ENCODE data around the gene GPRC5C. TPM values are rescaled to one million over a fixed set of nuclear protein-coding genes. Genes with fewer than 3 reads are reported as not detected.
A peak's percentile ranks its signal among the peaks of the same experiment; 100 is the strongest.
"Not testable (repeated sequence)": the region's sequence is repeated elsewhere in the genome, so short reads cannot be mapped to it uniquely, and the experiment has no call there.

The GPRC5C gene
- polyA plus RNA-seq, 2 of the 4 experiments (the other 2 are of a cell fraction): 36.5 to 49.2 TPM

DNA sequence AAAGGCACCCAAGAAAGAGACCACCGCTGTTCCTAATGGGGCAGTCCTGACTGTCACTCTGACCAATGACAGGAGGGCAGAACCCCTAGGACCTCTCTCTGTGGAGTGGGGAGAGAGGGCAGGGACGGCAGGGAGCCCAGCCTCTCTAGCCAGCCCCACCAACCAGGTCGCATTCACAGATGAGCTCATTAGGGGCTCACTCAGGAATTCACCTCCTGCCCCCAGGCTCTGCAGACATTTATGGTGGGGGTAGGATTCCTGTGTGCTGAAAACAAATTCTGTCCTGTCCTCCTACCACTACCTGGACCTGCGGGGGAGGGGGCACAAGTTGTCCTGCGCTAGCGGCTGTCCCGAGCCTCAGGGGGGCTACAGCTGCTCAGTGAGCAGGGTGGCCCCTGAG, 27.7 kb upstream of the GPRC5C start:
- Histone ChIP-seq H3K4me2 (no peak overlapping the region), H3K9me3 (no peaks in the 10 kb centered on the region), H3K4me3 (no peak overlapping the region), H3K4me1 (peaks cover 12% of the 10 kb centered on the region), H3K27ac (0 out of 6 replicates have a peak overlapping the region, but pooled peaks of 1 of the 2 experiments have one; percentile 13)
- no peak for DNase-seq (ENCODE audit: low read depth in 1 of 2, low spot score in 1 of 2)
- ATAC-seq: no peak
- ChIA-PET CTCF (interaction anchor here (1.3 to 15.2 kb wide), 4 partner anchors 12 to 198 kb away, joined by 3 to 138 read pairs (median 8); no protein-coding TSS in a partner anchor), POLR2A (no interaction called here)
- no peak for TF ChIP-seq FOSB (CRISPR knock-in tag; IDR thresholded peaks at IDR 0.05)
- WGBS (ENCODE audit: missing lambda C conversion rate): 70% methylated on average over 7 of the region's 7 CpGs
- FAIRE-seq: no peak

- ATAC-seq (no peak), DNase-seq (ENCODE audit: low read depth in 1 of 2, low spot score in 1 of 2) (no peak), FAIRE-seq (no peak)
- no peak overlapping the region for H3K4me2 ChIP-seq
- H3K4me3 ChIP-seq: no peak overlapping the region
- H3K4me1 ChIP-seq: peaks cover 15% of the 10 kb centered on the region
- H3K27ac ChIP-seq: no peak overlapping the region
- WGBS (ENCODE audit: missing lambda C conversion rate): 63% methylated on average over 6 of the region's 6 CpGs
- POLR2A ChIA-PET: no interaction called here
- H3K9me3 ChIP-seq: no peaks in the 10 kb centered on the region
- CTCF ChIA-PET: interaction anchor here (0.6 to 15.2 kb wide), 6 partner anchors 11 to 213 kb away, joined by 3 to 138 read pairs (median 10); no protein-coding TSS in a partner anchor
- TF ChIP-seq FOXS1 (CRISPR knock-in tag; IDR thresholded peaks at IDR 0.05) (no peak), MAFK (IDR thresholded peaks at IDR 0.05; ENCODE audit: partially characterized antibody) (peak; percentile 48)
These were observed 27.1 kb upstream of the GPRC5C start for GRCh38 chr17:74404789-74405188.

- H3K4me2 ChIP-seq; POLR2A ChIA-PET; H3K27ac ChIP-seq; H3K4me3 ChIP-seq; FAIRE-seq; H3K9me3 ChIP-seq; ATAC-seq; DNase-seq (ENCODE audit: low read depth in 1 of 2, low spot score in 1 of 2): not testable (repeated sequence)
- WGBS (ENCODE audit: missing lambda C conversion rate): 89% methylated on average over 5 of the region's 5 CpGs
- peaks cover 15% of the 10 kb centered on the region for H3K4me1 ChIP-seq
- CTCF ChIA-PET: interaction anchor here (0.6 to 15.2 kb wide), 5 partner anchors 12 to 213 kb away, joined by 3 to 138 read pairs (median 8); no protein-coding TSS in a partner anchor
These were observed 26.6 kb upstream of the GPRC5C start for GRCh38 chr17:74405311-74405710.

GRCh38 chr17:74407384-74407783, 24.5 kb upstream of the GPRC5C start:
- ATAC-seq (no peak; a peak in 3 of 6 replicates), DNase-seq (ENCODE audit: low read depth in 1 of 2, low spot score in 1 of 2) (no peak), FAIRE-seq (no peak)
- Histone ChIP-seq H3K9me3 (no peaks in the 10 kb centered on the region), H3K4me1 (peaks cover 15% of the 10 kb centered on the region), H3K4me3 (no peak overlapping the region), H3K27ac (peak overlapping the region in 1 of 2 experiments; percentile 61; a peak in 1 of 6 replicates), H3K4me2 (no peak overlapping the region)
- no peak for TF ChIP-seq CBX8 (IDR thresholded peaks at IDR 0.05)
- no peak for TF ChIP-seq BHLHE40 (IDR thresholded peaks at IDR 0.05; ENCODE audit: low read depth, low read length)
- TF ChIP-seq EHF (CRISPR knock-in tag; IDR thresholded peaks at IDR 0.05): no peak
- TF ChIP-seq MYC (IDR thresholded peaks at IDR 0.05; ENCODE audit: borderline replicate concordance, low read length): no peak
- no peak for TF ChIP-seq JUNB (IDR thresholded peaks at IDR 0.05)
- no peak for TF ChIP-seq ZC3H11A (IDR thresholded peaks at IDR 0.05)
- TF ChIP-seq PBX3 (IDR thresholded peaks at IDR 0.05): no peak
- no peak for TF ChIP-seq MAZ (IDR thresholded peaks at IDR 0.05; ENCODE audit: borderline replicate concordance, low read depth, low read length)
- TF ChIP-seq, protein P1, sequence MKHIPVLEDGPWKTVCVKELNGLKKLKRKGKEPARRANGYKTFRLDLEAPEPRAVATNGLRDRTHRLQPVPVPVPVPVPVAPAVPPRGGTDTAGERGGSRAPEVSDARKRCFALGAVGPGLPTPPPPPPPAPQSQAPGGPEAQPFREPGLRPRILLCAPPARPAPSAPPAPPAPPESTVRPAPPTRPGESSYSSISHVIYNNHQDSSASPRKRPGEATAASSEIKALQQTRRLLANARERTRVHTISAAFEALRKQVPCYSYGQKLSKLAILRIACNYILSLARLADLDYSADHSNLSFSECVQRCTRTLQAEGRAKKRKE (CRISPR knock-in tag; IDR thresholded peaks at IDR 0.05; ENCODE audit: low read depth): no peak
- no peak for TF ChIP-seq EP300 (IDR thresholded peaks at IDR 0.05)
- TF ChIP-seq RAD21 (conservative IDR thresholded peaks at IDR 0.05 in 1 of 2, IDR thresholded peaks at IDR 0.05 in 1 of 2): no peak
- no peak for TF ChIP-seq HMGXB4 (CRISPR knock-in tag; IDR thresholded peaks at IDR 0.05; ENCODE audit: borderline replicate concordance)
- no peak for TF ChIP-seq RARB (CRISPR knock-in tag; IDR thresholded peaks at IDR 0.05)
- no peak for TF ChIP-seq SREBF2 (IDR thresholded peaks at IDR 0.05)
- TF ChIP-seq JUN (IDR thresholded peaks at IDR 0.05): no peak
- ChIA-PET CTCF (interaction anchor here (0.6 to 15.2 kb wide), 16 partner anchors 11 to 207 kb away, joined by 3 to 138 read pairs (median 8); partner anchors contain the start of gene GPR142), POLR2A (interaction anchor here (1.3 to 1.4 kb wide), 2 partner anchors 9 to 23 kb away, joined by 4 to 5 read pairs; no protein-coding TSS in a partner anchor)
- 71% methylated on average over 5 of the region's 5 CpGs for WGBS (ENCODE audit: missing lambda C conversion rate)
